Bladder microvascular endothelial cell (primary cell): ENCODE results near the gene C12orf42. TPM values are rescaled to one million over a fixed set of nuclear protein-coding genes. Genes with fewer than 3 reads are reported as not detected.

Experiments used
- total RNA-seq: library from RNA; depleted of rRNA; stranded (reverse); fragments of >200 nt; gene quantifications from 2 replicates; pipeline ENCODE4 v1.2.3, GENCODE V29; 2014

Gene C12orf42
- not detected in 2 replicates for total RNA-seq

GRCh38 chr12:103495469-103496456 lies at the start of gene C12orf42:
Gene C12orf42, minus strand, starts transcription at chr12:103495968. Its CDS starts 17,542 bp downstream, at chr12:103478426.

Other genes starting within 250 kb of the C12orf42 start
- gene STAB2, start 91.3 kb upstream of the C12orf42 start, total RNA-seq = 0.44 TPM in 1 of 2 replicates, not detected in the other